ENCODE results near the gene SLC47A2.
A peak's percentile ranks its signal among the peaks of the same experiment; 100 is the strongest.

Gene SLC47A2

GRCh38 chr17:19645734-19646201 lies 70.6 kb downstream of the SLC47A2 start:
- H3K23ac ChIP-seq (ENCODE audit: low read length in 2 of 2): no peak overlapping the region
- no peaks in the 10 kb centered on the region for H3K36me3 ChIP-seq (ENCODE audit: control insufficient read depth in 1 of 2, insufficient read depth in 2 of 2, low read depth in 1 of 2, low read length in 2 of 2)
- no peak overlapping the region for H3K4me3 ChIP-seq (ENCODE audit: insufficient read depth in 1 of 2, low read depth in 1 of 2, low read length in 2 of 2)
- no peak overlapping the region for H4K8ac ChIP-seq (ENCODE audit: low read length)
- no peak overlapping the region for H3K18ac ChIP-seq (ENCODE audit: low read depth in 1 of 2, low read length in 2 of 2)
- H3K9ac ChIP-seq (ENCODE audit: low read length): no peak overlapping the region
- H2BK12ac ChIP-seq (ENCODE audit: low read length in 2 of 2): no peak overlapping the region
- peaks cover 7% of the 10 kb centered on the region for H3K79me1 ChIP-seq (replicated peaks; ENCODE audit: low read length, poor library complexity, severe bottlenecking)
- H3K4me1 ChIP-seq (ENCODE audit: control insufficient read depth, insufficient read depth, low read depth, low read length): peaks cover 9% of the 10 kb centered on the region
- no peak overlapping the region for H2AK5ac ChIP-seq (ENCODE audit: low read length, severe bottlenecking)
- 37% methylated on average over 4 of the region's 4 CpGs for WGBS
- no peak overlapping the region for H3K14ac ChIP-seq (ENCODE audit: low read length in 2 of 2)
- H2BK15ac ChIP-seq (ENCODE audit: low read depth, poor library complexity, severe bottlenecking): no peak overlapping the region
- H2BK5ac ChIP-seq (ENCODE audit: low read depth, low read length, poor library complexity, severe bottlenecking): no peak overlapping the region
- no peak overlapping the region for H4K91ac ChIP-seq (ENCODE audit: low read length)
- H2BK120ac ChIP-seq (ENCODE audit: low read depth, low read length): no peak overlapping the region
- peak; percentile 22 for DNase-seq
- H3K27me3 ChIP-seq (ENCODE audit: control insufficient read depth in 1 of 2, insufficient read depth in 1 of 2, low read length in 2 of 2): no peaks in the 10 kb centered on the region
- no peak overlapping the region for H3K4ac ChIP-seq (ENCODE audit: low read depth in 1 of 2, low read length in 2 of 2)
- no peak overlapping the region for H2AFZ ChIP-seq (ENCODE audit: low read depth, low read length)
- no peak overlapping the region for H3K4me2 ChIP-seq (ENCODE audit: low read length, poor library complexity, severe bottlenecking)
- no peak overlapping the region for H3K27ac ChIP-seq (ENCODE audit: low read length, poor library complexity, severe bottlenecking)
- H3K9me3 ChIP-seq (ENCODE audit: control insufficient read depth, low read length): no peaks in the 10 kb centered on the region

DNA sequence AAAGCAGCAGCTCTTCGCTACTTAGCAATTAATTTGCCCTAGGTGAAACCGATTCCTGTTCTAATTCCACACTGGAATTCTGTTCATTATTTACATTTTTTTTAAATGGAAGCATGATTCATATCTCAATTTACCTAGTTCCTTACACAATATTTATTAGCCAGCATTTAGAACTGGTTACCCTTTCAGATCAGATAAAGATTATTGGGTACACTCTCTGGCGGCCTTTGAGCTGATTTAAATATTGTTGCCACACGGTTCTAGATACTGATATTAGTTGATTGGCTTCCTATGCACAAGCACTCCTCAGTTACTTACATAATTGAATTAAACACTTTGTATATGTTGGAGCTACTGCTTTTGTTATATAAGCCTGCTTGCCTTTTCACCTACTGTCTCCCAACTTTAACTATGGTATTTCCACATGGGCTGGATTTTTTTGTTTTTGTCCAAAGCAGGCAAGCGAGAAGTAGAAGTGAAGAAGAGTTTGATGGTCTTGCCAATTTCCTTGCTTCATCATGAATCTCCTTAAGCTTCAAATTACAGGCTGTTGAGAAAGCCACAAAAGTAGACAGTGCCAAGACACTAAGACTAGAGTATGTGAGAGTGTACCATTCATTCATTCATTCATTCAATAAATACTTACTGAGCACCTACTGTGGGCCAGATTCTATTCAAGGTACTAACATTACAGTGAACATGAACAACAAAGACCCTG lies 71.7 kb downstream of the SLC47A2 start:
- Histone ChIP-seq H3K4me2 (ENCODE audit: low read length, poor library complexity, severe bottlenecking) (no peak overlapping the region), H3K4me1 (ENCODE audit: control insufficient read depth, insufficient read depth, low read depth, low read length) (peaks cover 9% of the 10 kb centered on the region), H3K18ac (ENCODE audit: low read depth in 1 of 2, low read length in 2 of 2) (no peak overlapping the region), H2BK12ac (ENCODE audit: low read length in 2 of 2) (no peak overlapping the region), H3K14ac (ENCODE audit: low read length in 2 of 2) (no peak overlapping the region), H2AK5ac (ENCODE audit: low read length, severe bottlenecking) (no peak overlapping the region), H3K23ac (ENCODE audit: low read length in 2 of 2) (no peak overlapping the region), H3K9ac (ENCODE audit: low read length) (no peak overlapping the region), H3K27ac (ENCODE audit: low read length, poor library complexity, severe bottlenecking) (no peak overlapping the region), H4K91ac (ENCODE audit: low read length) (no peak overlapping the region), H2BK120ac (ENCODE audit: low read depth, low read length) (no peak overlapping the region), H4K8ac (ENCODE audit: low read length) (no peak overlapping the region), H3K79me1 (replicated peaks; ENCODE audit: low read length, poor library complexity, severe bottlenecking) (peaks cover 4% of the 10 kb centered on the region), H2BK15ac (ENCODE audit: low read depth, poor library complexity, severe bottlenecking) (no peak overlapping the region), H3K36me3 (ENCODE audit: control insufficient read depth in 1 of 2, insufficient read depth in 2 of 2, low read depth in 1 of 2, low read length in 2 of 2) (no peaks in the 10 kb centered on the region), H3K4me3 (ENCODE audit: insufficient read depth in 1 of 2, low read depth in 1 of 2, low read length in 2 of 2) (no peak overlapping the region), H3K4ac (ENCODE audit: low read depth in 1 of 2, low read length in 2 of 2) (no peak overlapping the region), H3K9me3 (ENCODE audit: control insufficient read depth, low read length) (no peaks in the 10 kb centered on the region), H2BK5ac (ENCODE audit: low read depth, low read length, poor library complexity, severe bottlenecking) (no peak overlapping the region), H2AFZ (ENCODE audit: low read depth, low read length) (no peak overlapping the region), H3K27me3 (ENCODE audit: control insufficient read depth in 1 of 2, insufficient read depth in 1 of 2, low read length in 2 of 2) (no peaks in the 10 kb centered on the region)
- WGBS: 100% methylated on average over 3 of the region's 5 CpGs
- DNase-seq: no peak

- no peak for DNase-seq
- no peak overlapping the region for H3K9ac ChIP-seq (ENCODE audit: low read length)
- H2BK15ac ChIP-seq (ENCODE audit: low read depth, poor library complexity, severe bottlenecking): no peak overlapping the region
- no peak overlapping the region for H3K23ac ChIP-seq (ENCODE audit: low read length in 2 of 2)
- H3K4me2 ChIP-seq (ENCODE audit: low read length, poor library complexity, severe bottlenecking): no peak overlapping the region
- peaks cover 7% of the 10 kb centered on the region for H3K9me3 ChIP-seq (ENCODE audit: control insufficient read depth, low read length)
- H3K27me3 ChIP-seq (ENCODE audit: control insufficient read depth in 1 of 2, insufficient read depth in 1 of 2, low read length in 2 of 2): no peaks in the 10 kb centered on the region
- no peak overlapping the region for H2BK120ac ChIP-seq (ENCODE audit: low read depth, low read length)
- H3K4me1 ChIP-seq (ENCODE audit: control insufficient read depth, insufficient read depth, low read depth, low read length): peaks cover 5% of the 10 kb centered on the region
- no peak overlapping the region for H2BK5ac ChIP-seq (ENCODE audit: low read depth, low read length, poor library complexity, severe bottlenecking)
- H3K18ac ChIP-seq (ENCODE audit: low read depth in 1 of 2, low read length in 2 of 2): no peak overlapping the region
- H3K14ac ChIP-seq (ENCODE audit: low read length in 2 of 2): no peak overlapping the region
- no peak overlapping the region for H3K27ac ChIP-seq (ENCODE audit: low read length, poor library complexity, severe bottlenecking)
- no peak overlapping the region for H4K91ac ChIP-seq (ENCODE audit: low read length)
- WGBS: 54% methylated on average over 4 of the region's 5 CpGs
- no peak overlapping the region for H4K8ac ChIP-seq (ENCODE audit: low read length)
- H3K4ac ChIP-seq (ENCODE audit: low read depth in 1 of 2, low read length in 2 of 2): no peak overlapping the region
- no peak overlapping the region for H2AK5ac ChIP-seq (ENCODE audit: low read length, severe bottlenecking)
- H3K79me1 ChIP-seq (replicated peaks; ENCODE audit: low read length, poor library complexity, severe bottlenecking): peaks cover 1% of the 10 kb centered on the region
- no peak overlapping the region for H3K4me3 ChIP-seq (ENCODE audit: insufficient read depth in 1 of 2, low read depth in 1 of 2, low read length in 2 of 2)
- H2AFZ ChIP-seq (ENCODE audit: low read depth, low read length): no peak overlapping the region
- H3K36me3 ChIP-seq (ENCODE audit: control insufficient read depth in 1 of 2, insufficient read depth in 2 of 2, low read depth in 1 of 2, low read length in 2 of 2): no peaks in the 10 kb centered on the region
- H2BK12ac ChIP-seq (ENCODE audit: low read length in 2 of 2): no peak overlapping the region
Measured at GRCh38 chr17:19642373-19642893, 74.0 kb downstream of the SLC47A2 start.

DNA sequence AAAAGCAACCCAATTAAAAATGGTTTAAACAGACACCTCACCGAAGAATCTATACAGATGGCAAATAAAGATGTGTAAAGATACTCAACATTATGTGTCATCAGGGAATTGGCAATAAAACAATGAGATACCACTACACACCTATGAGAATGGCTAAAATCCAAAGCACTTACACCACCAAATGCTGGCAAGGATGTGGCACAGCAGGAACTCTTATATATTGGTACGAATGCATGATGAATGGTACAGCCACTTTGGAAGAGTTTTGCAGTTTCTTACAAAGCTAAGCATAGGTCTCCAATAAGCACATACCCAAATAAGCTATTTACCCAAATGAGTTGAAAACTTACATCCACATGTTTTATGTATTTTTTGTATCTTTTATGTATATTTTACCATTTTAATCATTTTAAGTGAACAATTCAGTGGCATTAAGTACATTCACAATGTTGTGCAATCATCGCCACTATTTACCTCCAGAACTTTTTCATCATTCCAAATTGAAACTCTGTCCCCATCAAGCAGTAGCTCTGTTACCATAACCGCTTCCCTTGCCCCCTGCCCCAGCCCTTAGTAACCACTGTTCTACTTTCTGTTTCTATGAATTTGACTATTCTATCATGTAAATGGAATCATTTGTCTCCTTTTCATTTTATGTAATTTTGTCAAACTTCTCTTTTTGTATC lies 74.6 kb downstream of the SLC47A2 start:
- Histone ChIP-seq H3K18ac (ENCODE audit: low read depth in 1 of 2, low read length in 2 of 2) (no peak overlapping the region), H3K9ac (ENCODE audit: low read length) (no peak overlapping the region), H3K23ac (ENCODE audit: low read length in 2 of 2) (no peak overlapping the region), H2BK12ac (ENCODE audit: low read length in 2 of 2) (no peak overlapping the region), H4K91ac (ENCODE audit: low read length) (no peak overlapping the region), H4K8ac (ENCODE audit: low read length) (no peak overlapping the region), H3K14ac (ENCODE audit: low read length in 2 of 2) (no peak overlapping the region), H3K9me3 (ENCODE audit: control insufficient read depth, low read length) (peaks cover 7% of the 10 kb centered on the region), H3K4me3 (ENCODE audit: insufficient read depth in 1 of 2, low read depth in 1 of 2, low read length in 2 of 2) (no peak overlapping the region), H3K27ac (ENCODE audit: low read length, poor library complexity, severe bottlenecking) (no peak overlapping the region), H3K4ac (ENCODE audit: low read depth in 1 of 2, low read length in 2 of 2) (no peak overlapping the region), H2AFZ (ENCODE audit: low read depth, low read length) (no peak overlapping the region), H2BK5ac (ENCODE audit: low read depth, low read length, poor library complexity, severe bottlenecking) (no peak overlapping the region), H3K4me1 (ENCODE audit: control insufficient read depth, insufficient read depth, low read depth, low read length) (peaks cover 2% of the 10 kb centered on the region), H2AK5ac (ENCODE audit: low read length, severe bottlenecking) (no peak overlapping the region), H2BK120ac (ENCODE audit: low read depth, low read length) (no peak overlapping the region), H3K36me3 (ENCODE audit: control insufficient read depth in 1 of 2, insufficient read depth in 2 of 2, low read depth in 1 of 2, low read length in 2 of 2) (no peaks in the 10 kb centered on the region), H3K79me1 (replicated peaks; ENCODE audit: low read length, poor library complexity, severe bottlenecking) (peaks cover 1% of the 10 kb centered on the region), H3K4me2 (ENCODE audit: low read length, poor library complexity, severe bottlenecking) (no peak overlapping the region), H2BK15ac (ENCODE audit: low read depth, poor library complexity, severe bottlenecking) (no peak overlapping the region), H3K27me3 (ENCODE audit: control insufficient read depth in 1 of 2, insufficient read depth in 1 of 2, low read length in 2 of 2) (no peaks in the 10 kb centered on the region)
- 100% methylated on average over 2 of the region's 4 CpGs for WGBS
- DNase-seq: no peak

All from mesenchymal stem cell (in vitro differentiated cells and primary cell).